GM18508 (cell line): ENCODE results near the gene LIPF.
"Not testable (repeated sequence)": the region's sequence is repeated elsewhere in the genome, so short reads cannot be mapped to it uniquely, and the experiment has no call there.

Source experiments
- ATAC-seq: cut with Tn5 transposase; IDR thresholded peaks from one replicate; pipeline ENCODE4 v1.9.1; 2021; ENCODE audit warnings: moderate number of reproducible peaks; ENCODE audit not compliant: insufficient read depth, unreplicated experiment

LIPF gene

DNA sequence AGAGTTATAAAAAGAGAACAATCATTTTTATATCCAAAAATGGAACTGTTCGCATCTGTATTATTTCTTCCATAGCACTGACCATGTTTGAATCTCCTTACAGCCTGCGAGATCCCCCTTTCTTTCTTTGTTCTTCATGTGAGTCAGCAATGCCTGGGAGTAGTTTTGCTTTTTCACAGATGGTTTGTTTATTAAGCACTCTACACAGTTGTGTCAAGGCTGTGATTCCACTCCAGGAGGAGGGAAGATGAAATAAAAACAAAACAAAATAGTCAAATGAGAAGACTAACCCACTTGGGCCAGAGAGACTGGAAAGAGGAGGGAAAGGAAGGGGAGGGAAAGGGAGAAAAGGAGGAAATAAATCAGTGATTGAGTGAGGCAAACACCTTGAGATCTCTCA, 7.8 kb downstream of the LIPF start:
- ATAC-seq, result no peak

DNA sequence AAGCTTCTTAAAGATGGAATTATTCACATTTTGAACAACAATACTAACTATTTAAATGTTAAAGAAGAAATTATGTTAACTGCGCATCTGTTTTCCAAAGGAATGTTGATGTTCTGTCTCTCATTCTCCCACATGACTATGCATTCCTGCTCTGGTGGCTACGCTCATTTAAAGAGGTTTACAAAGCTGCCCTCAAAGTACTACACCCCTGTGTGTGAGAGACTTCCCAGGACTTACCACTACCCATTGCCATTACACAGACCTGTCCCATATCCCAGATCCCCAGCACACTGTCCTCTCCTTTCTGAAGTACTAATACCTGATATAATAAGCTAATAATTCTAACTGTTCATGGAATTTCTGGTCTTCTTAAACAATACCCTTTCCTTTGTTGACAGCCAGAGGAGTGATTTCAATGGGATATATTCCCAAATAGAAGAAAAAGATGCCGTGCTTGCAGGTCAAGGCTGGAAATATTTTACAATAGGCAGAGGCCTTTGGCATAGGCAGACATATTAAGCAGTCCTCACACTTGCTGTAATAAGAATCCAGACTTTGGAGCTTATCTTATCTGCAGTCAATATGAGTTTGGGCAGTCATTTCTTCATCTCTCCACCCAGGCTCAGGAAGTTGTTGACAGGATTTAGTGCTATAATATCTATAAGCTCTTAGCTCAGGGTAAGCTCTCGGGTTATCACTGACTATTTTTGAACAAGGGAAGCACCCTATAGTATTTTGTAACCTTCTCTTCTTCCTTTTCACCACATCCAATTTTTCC, 12.2 kb downstream of the LIPF start:
- no peak for ATAC-seq

DNA sequence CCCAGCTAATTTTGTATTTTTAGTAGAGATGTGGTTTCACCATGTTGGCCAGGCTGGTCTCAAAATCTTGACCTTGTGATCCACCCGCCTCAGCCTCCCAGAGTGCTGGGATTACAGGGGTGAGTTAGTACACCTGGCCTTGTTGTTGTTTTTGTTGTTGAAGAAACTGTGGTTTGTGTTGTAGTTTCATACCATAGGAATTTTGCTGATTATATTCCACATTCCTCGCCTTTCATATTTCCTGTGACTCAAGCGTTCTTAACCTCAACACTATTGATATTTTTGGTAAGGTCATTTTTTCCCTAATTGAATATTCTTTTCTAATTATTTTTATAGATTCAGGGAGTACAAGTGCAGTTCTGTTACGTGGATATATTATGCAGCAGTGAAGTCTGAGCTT, 16.7 kb downstream of the LIPF start:
- ATAC-seq, result no peak

DNA sequence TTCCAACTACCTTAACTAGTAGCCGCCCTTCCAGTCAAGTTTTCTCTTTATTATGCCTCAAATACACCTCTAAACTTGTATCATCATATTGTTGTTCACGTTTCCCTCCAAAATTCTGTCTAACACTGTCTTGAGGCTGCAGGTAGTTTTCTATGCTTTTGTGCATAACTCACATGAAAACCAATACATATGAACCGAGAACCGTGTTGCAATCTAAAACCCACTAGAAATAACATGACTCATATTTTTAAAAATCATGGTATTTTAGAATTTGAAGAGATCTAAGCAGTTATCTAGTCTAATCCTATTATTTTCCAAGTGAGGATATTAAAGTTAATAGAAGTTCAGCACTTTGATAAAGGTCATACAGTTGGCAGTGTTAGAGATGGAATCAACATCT, 18.2 kb downstream of the LIPF start:
- no peak for ATAC-seq

DNA sequence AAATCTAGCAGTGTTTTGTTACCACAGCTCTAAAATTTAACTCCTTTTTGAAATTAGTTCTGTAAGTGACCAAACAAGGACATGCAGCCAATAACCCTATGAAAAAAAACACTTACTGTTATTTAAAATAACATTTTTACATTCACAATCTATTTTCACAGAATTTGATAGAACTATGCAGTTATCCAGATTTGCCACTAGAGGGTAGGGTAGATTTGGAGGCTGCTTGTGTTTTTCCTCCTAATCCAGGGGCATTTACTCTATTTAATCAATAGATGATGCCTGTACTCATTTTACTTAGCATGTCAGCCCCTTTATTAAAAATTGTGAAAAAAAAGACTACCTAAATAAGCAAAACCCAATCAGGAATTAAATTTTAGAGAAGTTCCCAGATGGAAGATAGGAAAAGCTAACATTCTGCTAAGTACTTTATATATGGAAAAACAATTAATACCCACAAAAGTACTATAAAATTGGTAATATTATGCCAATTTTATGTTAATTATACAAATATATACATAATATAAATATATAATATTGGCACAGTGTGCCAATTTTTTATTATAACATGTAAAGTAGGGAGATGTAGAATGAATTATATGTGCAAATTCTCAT, 23.7 kb downstream of the LIPF start:
- no peak for ATAC-seq

DNA sequence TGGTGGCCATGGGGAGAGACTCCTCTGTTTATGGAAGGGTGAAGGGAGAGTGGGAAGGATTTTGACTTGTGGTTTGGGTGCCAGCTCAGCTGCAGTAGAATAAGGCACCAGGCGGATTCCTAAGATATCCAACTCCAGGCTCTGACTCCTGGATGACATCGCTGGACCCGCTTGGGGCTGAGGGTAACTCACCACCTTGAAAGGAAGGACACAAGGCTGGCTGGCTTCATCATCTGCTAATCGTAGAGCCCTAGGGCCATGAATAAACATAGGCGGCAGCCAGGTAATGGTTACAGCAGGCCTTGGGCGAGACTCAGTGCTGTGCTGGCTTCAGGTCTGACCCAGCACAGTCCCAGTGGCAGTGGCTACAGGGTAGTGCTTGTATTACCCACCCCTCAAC, 25.1 kb downstream of the LIPF start:
- ATAC-seq, result no peak

DNA sequence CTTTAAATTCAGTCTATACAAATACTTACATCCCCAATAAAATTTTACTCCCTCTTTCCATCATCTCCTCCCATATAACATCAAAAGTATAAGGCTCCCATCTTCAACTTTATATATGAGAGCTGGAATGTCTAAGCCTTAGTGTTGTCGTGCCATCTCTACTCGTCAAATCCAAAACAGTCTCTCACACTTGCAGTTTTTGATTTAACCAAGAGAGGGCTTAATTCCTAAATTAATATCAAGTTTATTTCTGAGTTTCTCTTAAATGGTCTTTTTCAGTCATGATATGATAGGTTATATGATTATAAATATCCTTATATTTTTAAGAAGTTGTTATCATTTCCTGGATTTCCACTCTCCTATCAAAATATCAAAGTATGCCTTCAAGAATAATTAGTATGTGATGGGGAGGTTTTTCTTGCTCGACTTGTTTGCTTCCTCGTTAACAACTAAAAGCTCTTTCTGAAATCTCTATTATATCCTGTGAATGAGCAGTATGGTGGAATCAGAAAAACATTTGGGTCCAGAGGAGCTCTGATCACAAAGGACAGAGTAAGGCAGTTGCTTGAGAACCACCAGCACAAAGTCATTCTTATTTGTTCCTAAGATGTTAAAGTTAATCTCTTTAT, 29.3 kb downstream of the LIPF start:
- ATAC-seq, result no peak

DNA sequence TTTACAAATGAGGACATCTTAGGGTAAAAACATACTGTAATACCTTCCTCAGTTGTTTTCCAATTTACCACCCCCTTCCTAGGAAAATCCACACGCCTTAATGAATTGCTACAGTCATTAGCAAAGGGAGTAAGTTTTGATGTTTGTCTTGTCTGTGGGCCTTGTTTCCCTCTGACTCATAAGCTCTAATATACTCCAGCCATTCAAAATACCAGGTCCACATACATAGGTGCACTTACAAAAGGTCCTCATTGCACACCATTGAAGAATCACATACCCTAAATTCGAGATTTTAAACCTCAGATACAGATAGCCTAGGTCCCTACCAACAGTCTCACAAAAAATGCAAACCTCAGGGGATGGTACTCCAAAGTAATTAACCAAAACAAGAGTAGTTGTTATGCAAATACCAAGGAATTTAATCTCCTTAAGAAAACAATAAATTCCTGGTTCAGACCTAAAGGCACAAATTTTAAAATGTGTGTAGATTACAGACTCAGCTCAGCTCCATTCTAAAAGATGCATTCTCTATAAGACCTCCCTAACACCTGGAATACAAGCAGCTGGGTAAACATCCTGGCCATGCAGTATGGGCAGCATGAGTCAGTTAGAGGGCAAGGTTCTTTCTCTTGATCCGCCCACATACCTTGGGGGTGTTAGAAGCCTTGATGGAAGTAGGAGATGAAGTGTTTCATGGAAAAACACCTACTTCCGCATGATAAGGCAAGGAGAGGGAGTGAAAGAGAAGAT, 38.8 kb downstream of the LIPF start:
- no peak for ATAC-seq

DNA sequence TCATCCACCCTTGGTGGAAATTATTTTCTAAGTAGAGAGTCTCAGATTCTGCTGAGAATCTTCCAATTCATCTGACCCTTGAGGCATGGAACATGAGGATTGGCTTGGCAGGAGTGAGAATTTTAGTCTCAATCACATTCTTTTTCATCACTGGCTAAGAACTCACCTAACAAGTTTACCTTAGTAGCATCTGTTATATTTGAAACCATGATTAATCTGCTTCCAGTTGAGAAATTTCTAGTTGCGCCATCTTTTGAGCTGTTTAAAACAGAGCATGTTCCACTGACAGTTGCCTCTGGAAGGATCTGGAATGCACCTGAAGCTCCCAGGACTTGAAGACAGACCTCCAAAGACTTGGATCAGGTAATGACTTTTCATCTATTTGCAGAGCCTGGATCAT, 41.7 kb downstream of the LIPF start, which contains the start of gene LIPK:
LIPK (plus strand) TSS at position 292 of the 400 bp plus-strand sequence. CDS start 18,295 bp downstream, outside the sequence.
- no peak for ATAC-seq

DNA sequence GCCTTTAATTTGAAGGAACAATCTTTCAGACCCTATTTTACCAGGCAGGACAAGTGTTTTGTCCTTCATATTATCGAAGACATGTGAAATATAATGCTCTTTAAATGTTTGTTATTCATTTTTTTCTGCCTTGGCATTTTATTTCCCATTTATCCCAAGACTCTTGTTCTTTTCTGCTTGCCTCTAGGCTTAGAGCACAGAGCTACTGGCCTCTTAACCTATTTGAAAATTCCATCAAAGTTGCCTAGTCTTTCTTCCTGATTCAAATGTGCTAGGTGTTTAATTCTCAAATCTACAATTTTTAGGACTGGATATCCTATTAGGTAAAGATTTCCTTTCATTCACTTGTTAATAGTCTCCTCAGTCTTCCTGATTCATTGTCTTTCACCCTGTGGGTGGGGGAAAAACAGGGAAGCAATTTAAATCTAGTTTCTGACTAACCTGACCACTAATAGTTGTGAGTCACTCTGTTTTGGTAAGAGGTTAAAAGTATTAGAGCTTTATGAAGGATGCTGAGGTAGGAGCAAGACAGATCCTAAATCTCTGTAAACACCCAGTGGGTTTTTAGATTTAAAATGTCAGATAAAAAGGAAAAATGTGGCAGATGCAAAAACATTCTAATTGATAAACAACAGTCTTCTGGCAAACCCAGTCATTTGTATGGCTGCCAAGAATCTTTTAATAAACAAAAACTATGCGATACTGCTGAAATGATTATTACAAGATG, 43.4 kb downstream of the LIPF start:
- ATAC-seq, result no peak

DNA sequence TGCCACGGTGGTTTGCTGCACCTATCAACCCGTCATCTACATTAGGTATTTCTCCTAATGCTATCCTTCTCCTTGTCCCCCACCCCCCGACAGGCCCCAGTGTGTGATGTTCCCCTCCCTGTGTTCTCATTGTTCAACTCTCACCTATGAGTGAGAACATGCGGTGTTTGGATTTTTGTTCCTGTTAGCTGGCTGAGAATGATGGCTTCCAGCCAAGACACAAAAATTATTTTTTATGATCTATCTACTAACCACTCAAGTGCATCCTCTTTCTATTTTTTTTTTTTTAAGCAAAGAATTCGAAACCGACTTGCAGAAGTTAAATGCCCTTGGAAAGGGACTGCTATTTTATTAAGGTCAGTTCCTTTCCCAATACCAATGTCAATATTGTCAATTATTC, 45.1 kb downstream of the LIPF start:
- ATAC-seq, result not testable (repeated sequence)

DNA sequence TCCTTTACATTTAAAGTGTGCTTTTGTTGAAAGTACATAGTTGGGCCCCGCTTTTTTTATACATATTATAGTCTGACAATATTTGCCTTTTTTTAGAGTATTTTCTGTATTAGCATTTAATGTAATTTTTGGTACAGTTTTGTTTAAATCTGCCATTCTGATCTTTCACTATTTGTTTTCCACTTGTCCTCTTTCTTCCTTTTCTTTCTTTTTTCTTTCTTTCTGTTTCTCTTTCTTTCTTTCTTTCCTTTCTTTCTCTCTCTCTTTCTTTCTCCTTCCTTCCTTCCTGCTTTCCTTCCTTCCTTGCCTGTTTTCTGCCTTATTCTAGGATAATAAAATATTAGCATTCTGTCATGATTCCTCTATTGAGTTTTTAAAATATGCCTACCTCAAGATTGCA, 51.3 kb downstream of the LIPF start:
- ATAC-seq, result no peak

DNA sequence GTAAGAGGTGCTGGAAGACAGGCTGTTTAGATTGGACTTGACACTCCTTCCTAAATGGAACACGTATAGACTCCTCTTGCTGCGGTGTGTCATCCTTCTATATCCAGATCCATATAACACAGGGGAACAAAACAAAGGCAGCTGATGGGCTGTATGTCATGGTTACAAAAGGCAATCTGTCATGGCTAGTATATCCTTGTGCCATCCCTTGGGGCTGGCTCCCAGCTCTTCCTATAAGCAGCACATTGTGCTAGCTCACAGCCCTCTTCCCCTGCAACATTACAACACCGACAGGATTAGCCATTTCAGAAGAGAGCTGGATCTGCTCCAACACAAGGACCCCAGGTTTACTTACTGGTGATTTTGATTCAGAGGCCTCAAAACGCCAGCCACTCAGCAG, 57.1 kb downstream of the LIPF start:
- no peak for ATAC-seq

DNA sequence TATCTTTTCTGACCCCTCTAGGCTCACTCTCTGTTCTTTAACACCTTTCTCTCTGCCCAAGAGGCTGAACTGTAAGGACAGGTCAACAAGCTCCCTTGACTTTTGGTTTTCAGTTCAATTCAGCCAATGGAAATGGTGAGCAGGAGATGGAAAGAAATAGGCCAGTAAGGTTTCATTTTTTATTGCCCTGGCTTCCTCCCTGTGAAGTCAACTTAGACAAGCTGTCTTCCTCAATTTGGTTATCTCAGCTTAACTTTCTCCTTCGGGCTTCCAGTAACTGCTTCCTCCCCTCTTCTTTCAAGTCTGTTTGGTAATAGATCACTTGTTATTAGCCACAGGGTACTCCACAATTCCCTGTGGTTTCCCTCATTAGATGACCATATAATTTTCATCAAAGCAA, 61.6 kb downstream of the LIPF start:
- no peak for ATAC-seq

DNA sequence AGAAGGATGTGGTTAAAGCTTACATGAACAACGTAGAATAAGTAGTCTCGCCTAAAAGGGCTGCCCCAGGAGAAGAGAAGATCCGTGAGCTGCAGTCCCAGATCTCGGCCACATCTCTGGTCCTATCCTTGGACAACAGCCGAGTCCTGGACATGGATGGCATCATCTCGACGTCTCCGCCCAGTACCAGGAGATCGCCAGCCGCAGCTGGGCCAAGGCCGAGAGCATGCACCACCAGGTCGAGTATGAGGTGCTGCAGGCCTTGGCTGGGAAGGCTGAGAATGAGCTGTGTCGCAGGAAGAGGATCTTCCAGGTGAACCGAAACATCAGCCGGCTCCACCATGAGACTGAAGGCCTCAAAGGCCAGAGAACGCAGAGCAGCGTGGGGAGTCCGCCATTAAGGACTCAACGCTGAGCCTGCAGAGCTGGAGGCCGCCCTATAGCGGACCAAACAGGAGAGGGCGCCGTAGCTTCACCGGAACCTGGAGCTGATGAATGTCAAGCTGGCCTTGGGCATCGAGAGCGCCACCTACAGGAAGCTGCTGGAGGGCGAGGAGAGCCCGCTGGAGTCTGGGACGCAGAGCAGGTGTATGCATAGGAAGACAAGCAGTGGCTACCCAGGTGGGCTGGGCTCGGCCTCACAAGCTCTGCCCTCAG, 64.0 kb downstream of the LIPF start:
- ATAC-seq, result no peak
